ENCODE data around the gene UTRN.

Gene UTRN

DNA sequence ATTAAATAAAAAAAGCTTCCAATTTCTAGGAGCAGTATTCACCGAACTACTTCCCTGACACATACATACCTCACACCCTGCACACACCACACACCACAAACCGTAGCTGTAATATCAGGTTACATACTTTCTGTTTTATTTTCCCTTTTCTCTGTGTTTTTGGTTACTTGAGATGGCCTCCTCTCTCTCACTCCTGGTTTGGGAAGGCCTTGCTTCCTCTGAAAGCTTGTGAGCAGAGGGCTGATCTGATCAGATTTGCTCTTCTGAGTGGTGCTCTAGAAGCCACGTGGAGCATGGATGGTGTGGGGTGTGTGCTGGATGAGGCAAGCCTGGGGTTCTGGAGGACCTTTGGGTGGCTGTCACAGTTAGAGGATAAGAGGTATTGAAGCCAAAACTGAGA lies 20.9 kb downstream of the UTRN start:
- no peaks in the 10 kb centered on the region for H4K20me1 ChIP-seq (ENCODE audit: insufficient read depth)
- H3K9ac ChIP-seq = no peak overlapping the region
- peak overlapping the region; percentile 60 for H3K4me2 ChIP-seq
- no peaks in the 10 kb centered on the region for H3K36me3 ChIP-seq (ENCODE audit: insufficient read depth)
- no peaks in the 10 kb centered on the region for H3K79me2 ChIP-seq (ENCODE audit: insufficient read depth, low read depth)
- no peak overlapping the region; the same call in 1 of the 2 replicates for H2AFZ ChIP-seq (ENCODE audit: low read depth)
- TF ChIP-seq, protein P1, sequence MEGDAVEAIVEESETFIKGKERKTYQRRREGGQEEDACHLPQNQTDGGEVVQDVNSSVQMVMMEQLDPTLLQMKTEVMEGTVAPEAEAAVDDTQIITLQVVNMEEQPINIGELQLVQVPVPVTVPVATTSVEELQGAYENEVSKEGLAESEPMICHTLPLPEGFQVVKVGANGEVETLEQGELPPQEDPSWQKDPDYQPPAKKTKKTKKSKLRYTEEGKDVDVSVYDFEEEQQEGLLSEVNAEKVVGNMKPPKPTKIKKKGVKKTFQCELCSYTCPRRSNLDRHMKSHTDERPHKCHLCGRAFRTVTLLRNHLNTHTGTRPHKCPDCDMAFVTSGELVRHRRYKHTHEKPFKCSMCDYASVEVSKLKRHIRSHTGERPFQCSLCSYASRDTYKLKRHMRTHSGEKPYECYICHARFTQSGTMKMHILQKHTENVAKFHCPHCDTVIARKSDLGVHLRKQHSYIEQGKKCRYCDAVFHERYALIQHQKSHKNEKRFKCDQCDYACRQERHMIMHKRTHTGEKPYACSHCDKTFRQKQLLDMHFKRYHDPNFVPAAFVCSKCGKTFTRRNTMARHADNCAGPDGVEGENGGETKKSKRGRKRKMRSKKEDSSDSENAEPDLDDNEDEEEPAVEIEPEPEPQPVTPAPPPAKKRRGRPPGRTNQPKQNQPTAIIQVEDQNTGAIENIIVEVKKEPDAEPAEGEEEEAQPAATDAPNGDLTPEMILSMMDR (conservative IDR thresholded peaks at IDR 0.05; ENCODE audit: low read depth, low read length) = no peak
- H3K4me1 ChIP-seq (ENCODE audit: low read depth, poor library complexity, severe bottlenecking) = peaks cover 17% of the 10 kb centered on the region
- H3K27ac ChIP-seq = no peak overlapping the region
- H3K4me3 ChIP-seq (IDR thresholded peaks at IDR 0.05; ENCODE audit: insufficient read depth, low read depth, low read length) = no peak overlapping the region
- no peaks in the 10 kb centered on the region for H3K27me3 ChIP-seq (ENCODE audit: insufficient read depth, low read depth)

DNA sequence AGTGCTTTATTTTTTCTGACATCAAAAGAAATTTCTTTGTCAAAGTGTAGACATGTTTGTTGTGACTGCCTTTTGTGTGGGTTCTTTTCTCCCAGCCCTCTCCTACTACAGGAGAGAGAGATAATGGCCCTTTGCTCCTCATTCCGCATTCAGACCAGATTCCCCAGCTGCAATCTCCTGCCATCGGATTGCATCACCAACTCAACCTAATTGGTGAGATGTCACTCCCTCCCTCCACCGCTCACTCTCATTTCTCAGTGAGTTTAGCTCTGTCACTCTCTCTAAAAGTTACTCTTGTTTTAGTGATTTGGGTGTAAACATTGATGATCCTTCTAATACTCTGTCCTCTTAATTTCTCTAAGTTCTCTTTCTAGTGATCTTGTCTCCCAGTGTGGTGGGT lies 22.7 kb downstream of the UTRN start:
- Histone ChIP-seq H3K4me1 (ENCODE audit: low read depth, poor library complexity, severe bottlenecking) (peaks cover 17% of the 10 kb centered on the region), H2AFZ (ENCODE audit: low read depth) (no peak overlapping the region), H3K79me2 (ENCODE audit: insufficient read depth, low read depth) (no peaks in the 10 kb centered on the region), H4K20me1 (ENCODE audit: insufficient read depth) (no peaks in the 10 kb centered on the region), H3K27ac (no peak overlapping the region), H3K36me3 (ENCODE audit: insufficient read depth) (no peaks in the 10 kb centered on the region), H3K4me3 (IDR thresholded peaks at IDR 0.05; ENCODE audit: insufficient read depth, low read depth, low read length) (no peak overlapping the region), H3K9ac (no peak overlapping the region), H3K4me2 (no peak overlapping the region), H3K27me3 (ENCODE audit: insufficient read depth, low read depth) (no peaks in the 10 kb centered on the region)
- TF ChIP-seq, protein P1 (conservative IDR thresholded peaks at IDR 0.05; ENCODE audit: low read depth, low read length) = no peak

DNA sequence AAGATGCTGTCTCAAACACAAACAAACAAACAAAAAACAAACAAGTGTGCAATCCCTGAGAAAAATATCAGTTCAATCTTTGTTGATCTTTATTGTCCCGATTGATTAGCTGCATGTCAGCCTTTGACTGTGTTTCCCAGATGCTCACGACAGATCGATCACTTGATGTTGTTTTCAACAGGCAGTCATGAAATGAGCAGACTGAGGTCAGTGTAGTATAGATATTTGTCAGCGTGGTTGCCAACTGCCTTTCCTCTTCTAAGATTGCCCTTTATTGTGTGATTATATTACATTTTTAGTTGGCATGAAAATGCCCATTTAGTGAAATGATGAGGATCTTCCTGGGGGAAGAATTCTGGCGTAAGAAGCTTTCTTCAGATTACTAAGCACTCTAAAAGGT lies 25.6 kb downstream of the UTRN start:
- TF ChIP-seq, protein P1 (conservative IDR thresholded peaks at IDR 0.05; ENCODE audit: low read depth, low read length) = no peak
- no peaks in the 10 kb centered on the region for H3K79me2 ChIP-seq (ENCODE audit: insufficient read depth, low read depth)
- no peak overlapping the region for H3K9ac ChIP-seq
- H2AFZ ChIP-seq (ENCODE audit: low read depth) = no peak overlapping the region
- H4K20me1 ChIP-seq (ENCODE audit: insufficient read depth) = no peaks in the 10 kb centered on the region
- no peaks in the 10 kb centered on the region for H3K27me3 ChIP-seq (ENCODE audit: insufficient read depth, low read depth)
- H3K36me3 ChIP-seq (ENCODE audit: insufficient read depth) = no peaks in the 10 kb centered on the region
- H3K4me1 ChIP-seq (ENCODE audit: low read depth, poor library complexity, severe bottlenecking) = peaks cover 10% of the 10 kb centered on the region
- no peak overlapping the region for H3K27ac ChIP-seq
- H3K4me2 ChIP-seq = no peak overlapping the region
- H3K4me3 ChIP-seq (IDR thresholded peaks at IDR 0.05; ENCODE audit: insufficient read depth, low read depth, low read length) = no peak overlapping the region

DNA sequence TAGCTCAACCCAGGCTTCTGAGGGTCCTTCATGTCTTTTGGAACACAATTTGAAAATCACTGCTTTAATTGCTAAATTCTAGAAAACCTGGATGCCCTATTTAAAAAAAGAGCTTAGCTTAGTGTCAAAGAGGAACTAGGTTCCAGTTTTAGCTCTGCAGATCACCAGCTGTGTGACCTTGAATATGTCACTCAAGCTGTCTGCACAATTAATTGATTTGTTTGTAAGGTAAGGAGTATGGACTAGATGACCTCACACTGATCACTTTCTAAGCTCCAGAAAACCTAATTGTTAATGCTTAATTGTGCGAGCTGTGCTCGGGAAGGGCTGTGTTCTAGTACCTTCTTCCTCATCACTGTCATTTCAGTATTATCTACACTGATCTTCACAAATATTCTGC lies 26.2 kb downstream of the UTRN start:
- Histone ChIP-seq H3K4me3 (IDR thresholded peaks at IDR 0.05; ENCODE audit: insufficient read depth, low read depth, low read length) (no peak overlapping the region), H3K36me3 (ENCODE audit: insufficient read depth) (no peaks in the 10 kb centered on the region), H3K9ac (no peak overlapping the region), H3K27me3 (ENCODE audit: insufficient read depth, low read depth) (no peaks in the 10 kb centered on the region), H3K27ac (no peak overlapping the region), H3K4me1 (ENCODE audit: low read depth, poor library complexity, severe bottlenecking) (peaks cover 4% of the 10 kb centered on the region), H3K4me2 (no peak overlapping the region), H2AFZ (ENCODE audit: low read depth) (no peak overlapping the region), H4K20me1 (ENCODE audit: insufficient read depth) (no peaks in the 10 kb centered on the region), H3K79me2 (ENCODE audit: insufficient read depth, low read depth) (no peaks in the 10 kb centered on the region)
- TF ChIP-seq, protein P1 (conservative IDR thresholded peaks at IDR 0.05; ENCODE audit: low read depth, low read length) = no peak
